HG03558 (cell line): ENCODE results near the gene HYAL1.

Source experiments
- ATAC-seq: cut with Tn5 transposase; IDR thresholded peaks from one replicate; pipeline ENCODE4 v1.9.1; 2021; ENCODE audit warnings: moderate number of reproducible peaks; ENCODE audit not compliant: unreplicated experiment; ENCODE audit errors: extremely low read depth

HYAL1 gene

DNA sequence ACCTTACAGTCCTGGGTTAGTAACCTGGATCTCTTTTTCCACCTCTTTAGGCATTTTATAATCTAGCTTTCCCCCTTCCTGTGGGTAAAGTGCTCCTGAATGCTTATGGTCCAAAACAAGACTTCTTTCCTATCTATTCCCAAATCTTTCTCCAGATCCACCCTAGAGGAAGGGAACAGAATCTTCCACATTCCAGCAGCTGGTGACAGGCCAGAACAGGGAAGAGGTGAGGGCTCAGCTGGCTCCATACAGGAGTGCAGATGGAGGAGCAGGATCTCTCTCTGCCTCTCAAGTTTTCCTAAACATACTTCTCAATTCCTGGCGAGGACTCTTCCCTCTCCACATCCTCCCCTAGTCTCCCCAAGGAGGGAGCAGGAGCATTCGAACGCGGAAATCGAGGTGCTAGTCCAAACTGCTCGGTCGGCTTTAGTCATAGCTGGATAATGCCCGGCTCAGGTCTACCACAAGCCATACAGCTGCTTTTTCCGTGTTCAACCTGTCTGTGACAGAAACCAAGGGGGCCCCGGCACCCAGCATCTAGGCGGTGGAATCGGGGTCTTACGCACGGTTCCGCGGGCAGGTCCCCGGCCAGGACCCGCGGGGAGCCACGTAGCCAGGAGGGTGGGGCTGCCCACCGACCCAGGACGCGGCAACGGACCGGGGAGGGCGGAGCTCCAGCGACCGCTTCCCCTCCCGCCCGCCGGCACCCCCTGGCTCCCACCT is 33.2 kb upstream of the HYAL1 start:
- peak; percentile 1 for ATAC-seq

- ATAC-seq: no peak
Measured at GRCh38 chr3:50334339-50335075, 31.1 kb upstream of the HYAL1 start.

- no peak for ATAC-seq
Measured at GRCh38 chr3:50333744-50334328, 30.5 kb upstream of the HYAL1 start.

DNA sequence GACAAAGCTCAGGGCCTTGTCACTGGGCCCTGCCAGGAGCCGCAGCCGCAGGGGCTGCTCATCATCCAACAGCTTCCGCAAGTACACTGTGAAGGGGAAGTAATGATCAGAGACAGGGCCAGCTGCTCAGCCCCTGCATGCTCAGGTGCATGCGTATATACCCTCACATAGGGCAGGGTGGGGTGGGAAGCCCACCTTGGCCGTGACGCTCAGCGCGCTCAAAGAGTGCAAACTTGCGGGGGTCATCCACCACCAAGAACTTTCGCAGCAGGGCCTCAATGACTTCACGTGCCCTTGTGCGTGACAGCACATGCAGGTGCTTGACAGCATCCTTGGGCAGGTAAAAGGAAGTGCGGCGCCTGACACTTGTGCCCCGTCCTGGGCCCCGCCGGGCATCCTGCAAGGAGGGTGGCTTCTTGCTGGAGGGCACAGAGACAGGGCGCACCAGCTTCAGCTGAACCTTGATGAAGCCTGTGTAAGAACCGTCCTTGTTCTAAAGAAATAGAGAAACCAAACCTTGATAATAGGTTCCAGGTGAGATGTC is 28.1 kb upstream of the HYAL1 start:
- no peak for ATAC-seq

- no peak for ATAC-seq
Measured at GRCh38 chr3:50330330-50330729, 27.0 kb upstream of the HYAL1 start.

DNA sequence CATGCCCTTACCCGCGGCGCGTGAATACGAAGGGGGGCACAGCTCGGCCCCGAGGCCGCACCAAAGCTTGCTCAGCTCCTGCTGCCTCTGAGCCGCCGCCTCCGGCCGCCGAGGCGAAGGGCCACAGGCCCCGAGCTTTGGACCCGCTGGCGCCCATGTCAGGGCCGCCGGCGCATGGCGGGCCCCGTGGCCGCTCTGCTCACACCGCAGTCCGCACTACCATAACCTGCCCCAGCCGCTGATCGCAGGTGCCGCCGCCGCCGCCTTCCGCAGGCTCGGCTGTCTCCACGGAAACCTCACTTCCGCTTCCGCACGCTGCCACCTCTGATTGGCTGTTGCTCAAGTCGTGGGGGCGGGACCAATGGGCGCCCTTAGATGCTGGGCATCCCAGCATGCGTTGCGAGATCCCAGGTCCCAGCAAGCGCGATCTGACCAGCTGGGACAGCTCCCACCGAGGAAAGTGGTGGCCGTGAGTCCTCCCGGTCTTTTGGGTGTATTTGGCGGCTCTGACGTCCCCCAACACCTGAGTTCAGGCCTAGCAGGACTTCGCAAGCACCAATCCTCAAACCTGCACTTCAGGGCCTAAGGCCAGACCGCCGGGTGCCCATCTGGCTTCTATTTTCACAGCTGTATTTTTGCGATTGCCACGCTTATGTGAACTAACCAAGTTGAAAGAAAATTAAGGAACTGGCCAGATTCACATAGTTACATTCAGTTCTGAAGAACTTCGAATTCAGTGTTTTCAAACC is 24.7 kb upstream of the HYAL1 start, which contains the start of gene TUSC2:
Gene TUSC2, minus strand, starts transcription at position 281 of the 749 bp plus-strand sequence. Its CDS starts 124 bp downstream, at position 157.
- peak; percentile 44 for ATAC-seq

DNA sequence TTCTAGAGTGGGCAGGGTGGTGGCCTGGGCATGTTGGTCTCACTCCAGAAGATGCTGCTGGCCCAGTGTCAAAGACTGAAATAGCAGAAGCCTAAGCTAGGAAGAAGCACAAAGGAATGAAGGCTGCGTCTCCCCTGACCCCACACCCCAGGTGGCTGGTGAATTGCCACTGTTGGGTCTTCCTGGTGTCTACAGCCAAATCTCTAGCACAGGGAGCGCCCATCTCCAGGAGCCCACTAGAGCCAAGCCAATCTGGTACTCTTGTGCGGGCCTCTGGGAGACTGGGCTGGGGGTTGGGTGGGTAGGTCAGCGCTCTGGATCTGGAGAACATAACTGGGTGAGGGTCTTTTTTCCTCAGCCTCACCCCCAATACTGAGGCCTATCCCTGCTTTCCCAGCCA is 23.8 kb upstream of the HYAL1 start:
- no peak for ATAC-seq

GRCh38 chr3:50326182-50326541 is 22.8 kb upstream of the HYAL1 start:
- ATAC-seq: no peak

DNA sequence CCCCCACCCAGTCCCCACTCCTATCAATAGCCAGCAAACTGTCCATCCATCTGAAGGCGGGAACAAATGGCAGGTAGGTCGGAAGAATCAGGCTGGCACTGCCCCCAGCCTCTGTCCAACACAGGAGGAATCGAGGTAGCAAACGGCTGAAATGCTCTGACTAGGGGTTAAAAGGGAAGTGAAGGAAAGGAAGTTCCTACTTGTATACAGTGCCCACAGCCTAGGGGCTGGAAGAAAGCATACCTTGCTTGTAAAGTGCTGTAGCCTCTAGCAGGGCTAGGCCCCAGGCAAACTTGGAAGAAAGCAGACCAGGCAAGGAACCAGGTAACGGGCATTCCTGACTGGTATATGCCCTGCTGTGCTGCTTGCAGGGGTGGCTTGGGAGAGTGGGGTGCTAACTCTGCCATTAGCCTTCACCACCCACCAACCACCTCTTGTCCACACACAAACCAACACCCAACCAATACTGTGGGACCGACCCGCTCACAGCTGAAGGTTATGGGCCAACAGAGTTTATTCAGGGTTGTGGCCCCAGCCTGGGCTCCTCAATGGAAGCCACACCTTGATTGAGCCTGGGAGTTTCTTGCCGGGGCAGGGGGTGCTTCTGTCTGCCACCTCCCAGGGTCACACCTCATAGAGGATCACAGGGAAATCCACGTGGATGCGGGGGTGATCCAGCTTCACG is 22.3 kb upstream of the HYAL1 start:
- ATAC-seq: no peak

GRCh38 chr3:50325113-50325480 is 21.7 kb upstream of the HYAL1 start:
- no peak for ATAC-seq

DNA sequence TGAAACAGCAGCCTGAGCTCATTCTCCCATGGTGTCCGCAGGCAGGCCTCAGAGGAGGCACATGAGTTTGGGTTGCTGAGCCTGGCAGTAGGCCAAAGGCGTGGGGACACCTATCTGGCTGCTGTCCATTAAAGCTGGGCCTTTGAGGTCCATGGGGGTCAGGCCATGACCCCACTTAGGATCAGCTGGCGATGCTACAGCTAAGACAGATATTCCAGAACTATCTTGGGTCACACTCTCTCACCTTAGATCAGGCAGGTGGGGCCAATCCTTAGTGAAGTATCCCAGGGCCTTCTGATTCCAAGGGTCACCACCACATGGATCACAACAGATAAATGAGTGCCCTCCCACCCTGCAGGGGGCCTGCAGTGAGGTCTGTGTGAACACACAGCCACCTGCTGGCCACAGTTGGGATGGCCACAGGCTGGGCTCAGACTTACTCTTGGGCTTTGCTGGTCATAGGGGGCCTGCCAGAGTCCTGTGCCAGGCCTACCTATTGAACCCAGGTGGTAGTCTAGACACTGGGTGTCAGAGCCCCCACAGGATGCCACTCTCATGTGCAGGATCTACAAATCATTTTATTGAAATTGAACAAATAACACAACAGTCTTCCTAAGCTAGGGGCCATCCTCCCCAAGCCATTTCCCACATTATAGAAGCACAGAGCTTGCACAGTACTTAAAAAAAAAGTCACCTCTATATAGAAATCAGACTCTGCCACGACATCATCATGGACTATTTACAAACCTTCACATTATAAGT is 21.2 kb upstream of the HYAL1 start:
- ATAC-seq: no peak

DNA sequence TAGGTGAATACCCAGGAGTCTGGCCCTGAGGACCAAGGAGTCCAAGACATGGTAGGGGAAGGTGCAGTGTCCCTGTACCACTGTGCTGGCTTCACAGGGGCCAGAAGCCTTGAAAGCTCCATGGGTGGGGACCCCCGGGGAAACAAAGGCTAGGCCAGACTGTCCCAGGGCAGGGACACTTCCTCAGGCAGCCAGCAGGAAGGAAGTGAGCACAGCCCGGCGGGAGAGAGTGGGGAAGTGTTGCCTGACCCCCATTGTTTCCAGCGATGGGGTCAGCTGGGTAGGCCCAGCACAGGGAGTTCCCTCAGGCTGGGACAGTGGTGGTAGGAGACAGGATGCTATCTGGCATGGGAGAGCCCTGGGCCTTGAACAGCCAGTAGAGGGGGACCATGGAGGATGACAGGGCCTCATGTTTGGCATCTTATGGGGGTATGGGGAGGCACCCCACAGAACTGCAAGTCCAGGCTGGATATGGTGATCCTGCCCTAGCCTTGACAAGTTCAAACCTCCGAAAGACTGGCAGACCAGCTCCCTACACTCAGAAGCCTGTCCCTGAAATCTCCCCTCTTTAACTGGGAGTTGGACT is 20.3 kb upstream of the HYAL1 start:
- ATAC-seq: no peak

GRCh38 chr3:50323092-50323600 is 19.8 kb upstream of the HYAL1 start:
- ATAC-seq: no peak

DNA sequence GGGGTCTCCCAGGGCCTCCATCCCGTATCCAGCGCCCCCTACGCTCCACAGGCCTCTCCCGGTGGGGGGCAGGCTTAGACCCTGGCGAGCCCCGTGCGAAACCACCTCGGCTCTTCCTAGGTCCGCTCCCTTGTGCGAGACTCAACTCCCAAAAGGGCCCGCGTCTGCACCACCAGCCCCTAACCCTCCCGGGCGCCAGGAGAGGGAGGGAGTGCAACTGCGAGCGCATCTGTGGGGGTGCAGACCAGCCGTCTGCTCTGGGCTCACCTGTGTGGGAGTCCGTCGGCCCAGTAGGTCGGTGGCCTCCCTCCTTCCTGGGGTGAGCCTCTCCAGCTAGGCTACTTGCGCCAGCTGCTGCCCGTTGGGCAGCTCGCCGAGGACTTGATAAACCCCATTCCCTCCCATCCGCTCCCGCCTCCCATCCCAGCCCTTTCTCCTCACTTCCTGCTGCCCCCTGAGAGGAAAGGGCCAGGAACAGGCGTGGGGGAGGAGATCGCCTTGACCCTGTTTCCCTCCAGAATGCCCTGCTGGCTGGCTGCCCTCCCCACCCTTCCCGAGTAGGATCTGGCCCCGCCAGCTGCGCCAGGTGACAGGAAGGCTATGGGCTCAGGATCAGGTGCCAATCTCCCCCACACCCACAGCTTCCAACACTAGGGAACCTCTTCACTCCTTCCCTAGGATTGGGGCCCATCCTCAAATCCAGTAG is 19.2 kb upstream of the HYAL1 start, which contains the start of gene HYAL2:
Gene HYAL2, minus strand, starts transcription at position 360 of the 706 bp plus-strand sequence. CDS start 2,256 bp downstream, outside the sequence.
- no peak for ATAC-seq

- ATAC-seq: no peak
Measured at GRCh38 chr3:50322115-50322385, 18.7 kb upstream of the HYAL1 start.

GRCh38 chr3:50321336-50322114 is 18.2 kb upstream of the HYAL1 start:
- ATAC-seq: peak; percentile 33

GRCh38 chr3:50320853-50321335 is 17.5 kb upstream of the HYAL1 start:
- ATAC-seq: peak; percentile 21
